Measurements from ENCODE around the gene HCRTR1. TPM values are rescaled to one million over a fixed set of nuclear protein-coding genes. Genes with fewer than 3 reads are reported as not detected.

Gene HCRTR1
- polyA plus RNA-seq, 1 of the 3 experiments (the other 2 are of a cell fraction) = 0.03 TPM

- no peak for TF ChIP-seq SMC3 (IDR thresholded peaks at IDR 0.05; ENCODE audit: low read depth, low read length)
- no peak for TF ChIP-seq USF1 (IDR thresholded peaks at IDR 0.05; ENCODE audit: borderline replicate concordance, low read depth)
- TF ChIP-seq TEAD4 (IDR thresholded peaks at IDR 0.05; ENCODE audit: borderline replicate concordance, insufficient read depth) = no peak
- no peak for TF ChIP-seq FOXJ3 (CRISPR knock-in tag; IDR thresholded peaks at IDR 0.05)
- TF ChIP-seq RFX5 (IDR thresholded peaks at IDR 0.05; ENCODE audit: low read length) = no peak
- no peak for TF ChIP-seq CTCF (IDR thresholded peaks at IDR 0.05)
- TF ChIP-seq EP300 (IDR thresholded peaks at IDR 0.05; ENCODE audit: borderline replicate concordance in 1 of 2, low read depth in 1 of 2, low read length in 1 of 2) = no peak
- TF ChIP-seq TCF12 (IDR thresholded peaks at IDR 0.05) = no peak
- TF ChIP-seq GABPA (IDR thresholded peaks at IDR 0.05; ENCODE audit: low read depth) = no peak
- TF ChIP-seq RCOR1 (IDR thresholded peaks at IDR 0.05; ENCODE audit: low read length) = no peak
- TF ChIP-seq JUND (IDR thresholded peaks at IDR 0.05) = no peak
- TF ChIP-seq SIN3A (IDR thresholded peaks at IDR 0.05; ENCODE audit: borderline replicate concordance, low read depth, low read length) = no peak
- no peak for TF ChIP-seq CHD2 (IDR thresholded peaks at IDR 0.05; ENCODE audit: low read length, partially characterized antibody)
- TF ChIP-seq MAX (IDR thresholded peaks at IDR 0.05; ENCODE audit: low read depth) = no peak
- TF ChIP-seq IRF3 (IDR thresholded peaks at IDR 0.05; ENCODE audit: low read depth, low read length) = no peak
- no peak for TF ChIP-seq RXRA (IDR thresholded peaks at IDR 0.05; ENCODE audit: borderline replicate concordance, low read depth)
- no peak for TF ChIP-seq MXI1 (IDR thresholded peaks at IDR 0.05; ENCODE audit: low read depth, low read length)
- TF ChIP-seq POLR2AphosphoS5 (IDR thresholded peaks at IDR 0.05; ENCODE audit: low read depth, low read length) = no peak
- TF ChIP-seq YY1 (IDR thresholded peaks at IDR 0.05; ENCODE audit: low read depth) = no peak
- no peak for TF ChIP-seq NRF1 (IDR thresholded peaks at IDR 0.05; ENCODE audit: low read depth, low read length)
- 78% methylated on average over 8 of the region's 11 CpGs for WGBS (ENCODE audit: low lambda C conversion rate)
Observed at GRCh38 chr1:31585736-31586365, 31.6 kb upstream of the HCRTR1 start.

More at GRCh38 chr1:31585736-31586365, 31.6 kb upstream of the HCRTR1 start:
- Histone ChIP-seq H2AFZ (ENCODE audit: low read depth) (no peak overlapping the region), H3K9ac (no peak overlapping the region), H3K4me2 (no peak overlapping the region), H3K4me1 (ENCODE audit: control insufficient read depth in 1 of 2, insufficient read depth in 2 of 2, low read depth in 1 of 2, low read length in 1 of 2) (peaks cover 0 to 18% of the 10 kb centered on the region in 2 experiments; a peak in 2 of 4 replicates), H3F3A (replicated peaks; ENCODE audit: insufficient read depth) (no peaks in the 10 kb centered on the region), H3K36me3 (replicated peaks in 1 of 2; ENCODE audit: control insufficient read depth in 1 of 2, insufficient read depth in 2 of 2, low read length in 1 of 2) (no peaks in the 10 kb centered on the region), H3K9me3 (no peaks in the 10 kb centered on the region), H3K4me3 (ENCODE audit: low read depth in 2 of 2, low read length in 1 of 2) (no peak overlapping the region), H3K27ac (ENCODE audit: low read depth in 2 of 2, low read length in 1 of 2) (no peak overlapping the region), H3K79me2 (ENCODE audit: insufficient read depth) (no peaks in the 10 kb centered on the region), H4K20me1 (ENCODE audit: insufficient read depth) (no peaks in the 10 kb centered on the region), H3K27me3 (ENCODE audit: insufficient read depth) (no peaks in the 10 kb centered on the region), H3K9me2 (no peaks in the 10 kb centered on the region)
- ChIA-PET POLR2A (no interaction called here), CTCF (interaction anchor here (0.7 to 4.5 kb wide), 7 partner anchors 8 to 203 kb away, joined by 3 to 36 read pairs (median 4); partner anchors contain the start of gene HCRTR1)
- no peak for DNase-seq
